Right atrium auricular region (tissue), 2 donors: Measurements from ENCODE around the gene CAMK4. TPM values are rescaled to one million over a fixed set of nuclear protein-coding genes. Genes with fewer than 3 reads are reported as not detected.

Experiments used
- DNase-seq: peaks from one replicate; pipeline ENCODE4 v3.0.0-alpha.2; 2019; ENCODE audit warnings: low spot score
- H3K27ac ChIP-seq, 2 donors: fragments of 200-600 bp; sonication (generic); 1 replicate in 1 of 2; 2 replicates in 1 of 2; pipeline ENCODE4 v1.5.1; 2016 to 2019
- H3K27me3 ChIP-seq, 2 donors: fragments of 200-600 bp; sonication (generic); one replicate each; pipeline versions ENCODE4 v1.5.1 to v1.6.0; 2017 to 2019
- H3K36me3 ChIP-seq: fragments of 200-600 bp; sonication (generic); one replicate; pipeline ENCODE4 v1.5.1; 2016
- H3K4me1 ChIP-seq, 2 donors: fragments of 200-600 bp; sonication (generic); one replicate each; pipeline versions ENCODE4 v1.5.1 to v1.6.0; 2017 to 2019
- H3K4me3 ChIP-seq, 2 donors: fragments of 200-600 bp; sonication (generic); 1 replicate in 1 of 2; 2 replicates in 1 of 2; pipeline ENCODE4 v1.5.1; 2017 to 2019; ENCODE audit warnings: mild to moderate bottlenecking in 1 of 2, moderate library complexity in 1 of 2
- H3K9me3 ChIP-seq, 2 donors: fragments of 200-600 bp; sonication (generic); one replicate each; pipeline ENCODE4 v1.5.1; 2019
- CTCF ChIP-seq, 2 donors: fragments of 200-600 bp; sonication (generic); IDR thresholded peaks; one replicate each; pipeline ENCODE4 v1.5.1; 2019; ENCODE audit warnings: antibody characterized with exemption in 2 of 2
- total RNA-seq, 2 donors: library from RNA; depleted of rRNA; stranded (reverse); fragments of >200 nt; gene quantifications; one replicate each; pipeline ENCODE4 v1.1.0, GENCODE V29; 2016

Gene CAMK4
- total RNA-seq, 2 donors from 2014 or later = 0.11 to 0.67 TPM

GRCh38 chr5:111198281-111198966 is 25.8 kb upstream of the CAMK4 start:
- H3K27me3 ChIP-seq = no peaks in the 10 kb centered on the region
- no peak overlapping the region for H3K4me3 ChIP-seq
- no peaks in the 10 kb centered on the region for H3K4me1 ChIP-seq
- H3K36me3 ChIP-seq = no peaks in the 10 kb centered on the region
- no peak for TF ChIP-seq CTCF (IDR thresholded peaks at IDR 0.05)
- H3K27ac ChIP-seq = no peak overlapping the region
- DNase-seq = no peak
- H3K9me3 ChIP-seq = no peaks in the 10 kb centered on the region

GRCh38 chr5:111200828-111201227 is 23.4 kb upstream of the CAMK4 start:
- Histone ChIP-seq H3K27ac (no peak overlapping the region), H3K4me1 (no peaks in the 10 kb centered on the region), H3K4me3 (no peak overlapping the region), H3K9me3 (no peaks in the 10 kb centered on the region), H3K36me3 (no peaks in the 10 kb centered on the region), H3K27me3 (no peaks in the 10 kb centered on the region)
- DNase-seq = no peak
- TF ChIP-seq CTCF (IDR thresholded peaks at IDR 0.05) = no peak

GRCh38 chr5:111201705-111202104 is 22.5 kb upstream of the CAMK4 start:
- Histone ChIP-seq H3K27ac (no peak overlapping the region), H3K36me3 (no peaks in the 10 kb centered on the region), H3K4me3 (no peak overlapping the region), H3K27me3 (no peaks in the 10 kb centered on the region), H3K4me1 (no peaks in the 10 kb centered on the region), H3K9me3 (no peaks in the 10 kb centered on the region)
- no peak for TF ChIP-seq CTCF (IDR thresholded peaks at IDR 0.05)
- DNase-seq = no peak

GRCh38 chr5:111211341-111211740 is 12.8 kb upstream of the CAMK4 start:
- Histone ChIP-seq H3K27ac (no peak overlapping the region), H3K4me1 (no peaks in the 10 kb centered on the region), H3K9me3 (no peaks in the 10 kb centered on the region), H3K36me3 (no peaks in the 10 kb centered on the region), H3K4me3 (no peak overlapping the region), H3K27me3 (no peaks in the 10 kb centered on the region)
- no peak for DNase-seq
- no peak for TF ChIP-seq CTCF (IDR thresholded peaks at IDR 0.05)

- Histone ChIP-seq H3K27me3 (no peaks in the 10 kb centered on the region), H3K36me3 (no peaks in the 10 kb centered on the region), H3K4me3 (no peak overlapping the region), H3K4me1 (no peaks in the 10 kb centered on the region), H3K27ac (no peak overlapping the region), H3K9me3 (no peaks in the 10 kb centered on the region)
- DNase-seq = no peak
- no peak for TF ChIP-seq CTCF (IDR thresholded peaks at IDR 0.05)
Measured at GRCh38 chr5:111214052-111214742, 10.0 kb upstream of the CAMK4 start.
